GM12892 (cell line): Measurements from ENCODE around the gene MTCH1. TPM values are rescaled to one million over a fixed set of nuclear protein-coding genes. Genes with fewer than 3 reads are reported as not detected.

ENCODE experiments used
- DNase-seq: peaks from one replicate; pipeline ENCODE4 v3.0.0; 2011; ENCODE audit not compliant: insufficient read length
- FAIRE-seq: peaks from 2 replicates; lab custom pipeline; 2011; peaks lifted over from hg19 to GRCh38; lab: Jason Lieb, UNC
- POLR2A ChIP-seq: IDR thresholded peaks from 2 replicates; pipeline ENCODE4 v1.6.1; 2011; ENCODE audit warnings: low read depth, low read length, control low read depth
- POLR2AphosphoS5 ChIP-seq: IDR thresholded peaks from 2 replicates; pipeline ENCODE4 v1.6.1; 2011; ENCODE audit warnings: low read depth, low read length, control low read depth
- TAF1 ChIP-seq: IDR thresholded peaks from 2 replicates; pipeline ENCODE4 v1.6.1; 2011; ENCODE audit warnings: low read depth, mild to moderate bottlenecking, control low read depth, low read length, borderline replicate concordance
- polyA plus RNA-seq: library from polyadenylated mRNA; unstranded; fragments of >200 nt; gene quantifications from one replicate; pipeline ENCODE4 v1.2.1, GENCODE V29; 2012; ENCODE audit warnings: missing spikeins, inconsistent platforms; ENCODE audit not compliant: missing spikeins

The MTCH1 gene, protein sequence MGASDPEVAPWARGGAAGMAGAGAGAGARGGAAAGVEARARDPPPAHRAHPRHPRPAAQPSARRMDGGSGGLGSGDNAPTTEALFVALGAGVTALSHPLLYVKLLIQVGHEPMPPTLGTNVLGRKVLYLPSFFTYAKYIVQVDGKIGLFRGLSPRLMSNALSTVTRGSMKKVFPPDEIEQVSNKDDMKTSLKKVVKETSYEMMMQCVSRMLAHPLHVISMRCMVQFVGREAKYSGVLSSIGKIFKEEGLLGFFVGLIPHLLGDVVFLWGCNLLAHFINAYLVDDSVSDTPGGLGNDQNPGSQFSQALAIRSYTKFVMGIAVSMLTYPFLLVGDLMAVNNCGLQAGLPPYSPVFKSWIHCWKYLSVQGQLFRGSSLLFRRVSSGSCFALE
- polyA plus RNA-seq = 75.2 TPM

DNA sequence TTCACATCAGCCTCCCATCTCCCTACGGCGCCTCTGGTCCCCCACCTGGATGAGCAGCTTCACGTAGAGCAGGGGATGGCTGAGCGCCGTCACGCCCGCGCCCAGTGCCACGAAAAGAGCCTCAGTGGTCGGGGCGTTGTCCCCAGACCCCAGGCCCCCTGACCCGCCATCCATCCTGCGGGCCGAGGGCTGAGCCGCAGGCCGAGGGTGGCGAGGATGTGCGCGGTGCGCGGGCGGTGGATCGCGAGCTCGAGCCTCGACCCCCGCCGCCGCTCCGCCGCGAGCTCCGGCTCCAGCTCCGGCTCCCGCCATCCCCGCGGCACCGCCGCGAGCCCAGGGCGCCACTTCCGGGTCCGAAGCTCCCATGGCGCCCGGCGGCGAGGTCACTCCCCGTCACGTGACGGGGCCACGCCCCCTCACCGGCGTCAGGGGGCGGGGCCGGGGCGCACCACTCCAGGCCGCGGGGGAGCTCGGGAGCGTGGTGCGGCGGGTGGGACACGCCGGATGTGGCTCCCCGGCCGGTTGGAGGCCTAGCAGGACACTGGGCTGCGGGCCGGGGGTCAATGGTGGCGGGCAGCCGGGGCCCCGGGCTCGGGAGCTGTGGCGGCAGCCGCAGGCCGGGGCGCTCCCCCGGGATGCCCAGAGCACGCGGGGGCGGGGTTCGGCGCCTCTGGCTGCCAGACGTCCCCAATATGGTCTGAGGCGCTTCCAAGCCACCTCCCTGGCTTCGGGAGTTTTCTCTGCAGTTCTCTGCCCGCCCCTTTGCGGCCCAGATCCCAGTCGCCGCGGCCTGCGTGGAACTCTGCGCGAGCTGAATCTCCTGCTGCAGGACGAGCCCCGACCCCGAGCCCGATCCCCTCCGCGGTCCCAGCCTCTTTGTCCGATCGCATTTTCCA, at the start of gene MTCH1:
TSS of gene MTCH1 (minus strand) at position 389 of the 896 bp plus-strand sequence. CDS start at position 366, 23 bp downstream.
- DNase-seq (peak; percentile 96), FAIRE-seq (peak; percentile 98)
- TF ChIP-seq TAF1 = peak; percentile 90
- peak; percentile 96 for TF ChIP-seq POLR2A
- TF ChIP-seq POLR2AphosphoS5 = peak; percentile 92

DNA sequence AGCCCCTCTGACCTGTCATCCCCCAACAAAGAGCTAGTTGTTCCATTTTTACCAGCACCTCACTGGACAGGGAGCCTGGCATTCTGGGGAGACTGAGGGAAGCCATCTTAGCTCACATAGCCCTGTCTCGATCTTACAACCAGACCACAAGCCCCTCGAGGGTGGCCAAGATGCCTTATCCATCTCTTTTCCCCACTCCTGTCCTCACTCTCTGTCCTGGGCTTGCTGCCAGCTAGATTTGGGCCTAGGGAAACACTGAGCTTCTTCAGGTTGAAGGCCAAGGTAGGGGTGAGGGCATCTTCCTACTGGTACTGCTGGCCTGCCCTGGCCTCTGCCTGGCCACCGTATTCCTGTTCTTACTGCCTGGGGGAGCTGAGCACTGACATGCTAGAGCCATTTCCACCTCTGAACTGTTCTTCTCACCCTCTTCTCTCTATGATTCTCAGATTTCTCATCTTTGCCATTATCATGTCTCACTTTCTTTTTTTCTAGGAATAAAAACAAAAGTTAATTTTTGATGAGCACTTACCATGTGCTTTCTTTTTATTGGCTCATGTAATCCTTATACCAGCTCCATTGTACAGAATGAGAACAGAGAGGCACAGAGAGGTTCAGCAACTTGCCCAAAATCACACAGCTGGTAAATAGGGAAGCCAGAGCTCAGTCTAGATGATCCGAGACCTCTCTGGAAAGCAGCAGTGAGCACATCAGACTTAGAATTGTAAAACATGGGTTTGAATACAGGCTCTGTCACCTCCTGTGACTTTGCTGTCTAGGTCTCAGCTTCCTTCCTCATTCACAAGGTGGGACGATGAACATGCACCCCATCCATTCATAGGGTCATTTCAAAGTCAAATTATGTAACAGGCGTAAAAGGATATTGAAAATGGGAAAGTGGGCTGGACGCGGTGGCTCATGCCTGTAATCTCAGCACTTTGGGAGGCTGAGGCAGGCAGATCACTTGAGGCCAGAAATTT, 48.1 kb upstream of the MTCH1 start:
- FAIRE-seq (no peak), DNase-seq (no peak)
- TF ChIP-seq POLR2AphosphoS5 (no peak), POLR2A (no peak), TAF1 (no peak)

DNA sequence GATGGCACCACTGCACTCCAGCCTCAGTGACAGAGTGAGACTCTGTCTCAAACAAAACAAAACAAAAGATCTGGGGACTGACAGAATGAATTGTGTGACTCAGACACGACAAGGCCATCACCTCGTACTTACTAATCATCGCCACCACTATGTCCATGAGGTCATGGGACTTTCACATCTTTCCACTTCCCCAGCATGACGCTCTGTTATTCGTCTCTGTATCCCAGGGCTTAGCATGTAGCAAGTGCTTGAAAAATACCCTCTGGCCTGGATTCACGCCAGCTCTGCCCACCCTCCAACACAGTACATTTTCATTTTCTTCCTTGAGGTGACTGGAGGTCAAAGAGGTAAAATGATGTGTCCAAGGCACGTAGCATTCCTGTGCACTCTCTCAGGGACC, 47.3 kb upstream of the MTCH1 start:
- no peak for DNase-seq
- no peak for FAIRE-seq
- no peak for TF ChIP-seq TAF1
- TF ChIP-seq POLR2A = no peak
- TF ChIP-seq POLR2AphosphoS5 = no peak

DNA sequence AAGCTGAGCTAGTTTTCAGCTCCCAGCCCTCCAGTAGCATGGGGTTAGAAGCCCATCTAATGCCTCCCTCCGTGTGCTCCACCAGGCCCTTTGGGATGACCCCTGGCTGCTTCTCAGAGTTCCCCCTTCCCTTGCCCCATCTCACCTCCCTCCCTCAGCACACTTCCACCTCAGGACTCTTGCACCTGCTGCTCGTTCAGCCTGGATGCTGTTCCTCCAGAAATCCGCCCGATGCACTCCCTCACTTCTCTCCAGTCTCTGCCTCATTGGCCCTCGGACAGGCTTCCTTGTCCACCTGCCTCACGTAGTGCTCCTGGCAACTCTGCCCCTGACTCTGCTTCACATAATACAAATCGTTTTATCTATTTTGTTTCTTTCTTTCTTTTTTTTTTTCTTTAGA, 46.2 kb upstream of the MTCH1 start:
- TF ChIP-seq POLR2A = no peak
- no peak for TF ChIP-seq POLR2AphosphoS5
- TF ChIP-seq TAF1 = no peak
- FAIRE-seq (no peak), DNase-seq (no peak)

DNA sequence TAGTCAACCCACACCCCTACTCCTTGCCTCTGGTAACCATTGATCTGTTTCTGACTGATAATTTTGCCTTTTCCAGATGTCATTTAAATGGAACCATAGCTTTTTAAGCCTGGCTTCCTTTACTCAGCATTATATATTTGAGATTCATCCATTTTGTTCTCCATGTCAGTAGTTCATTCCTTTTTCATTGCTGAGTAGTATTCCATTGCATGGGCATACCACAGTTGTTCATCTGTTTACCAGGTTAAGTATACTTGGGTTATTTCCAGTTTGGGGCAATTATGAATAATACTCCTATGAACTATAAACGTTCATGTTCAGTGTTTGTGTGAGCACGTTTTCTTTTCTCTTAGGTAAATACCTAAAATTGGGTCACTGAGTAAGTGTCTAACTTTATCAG, 44.6 kb upstream of the MTCH1 start:
- no peak for DNase-seq
- no peak for FAIRE-seq
- no peak for TF ChIP-seq POLR2AphosphoS5
- no peak for TF ChIP-seq POLR2A
- TF ChIP-seq TAF1 = no peak

DNA sequence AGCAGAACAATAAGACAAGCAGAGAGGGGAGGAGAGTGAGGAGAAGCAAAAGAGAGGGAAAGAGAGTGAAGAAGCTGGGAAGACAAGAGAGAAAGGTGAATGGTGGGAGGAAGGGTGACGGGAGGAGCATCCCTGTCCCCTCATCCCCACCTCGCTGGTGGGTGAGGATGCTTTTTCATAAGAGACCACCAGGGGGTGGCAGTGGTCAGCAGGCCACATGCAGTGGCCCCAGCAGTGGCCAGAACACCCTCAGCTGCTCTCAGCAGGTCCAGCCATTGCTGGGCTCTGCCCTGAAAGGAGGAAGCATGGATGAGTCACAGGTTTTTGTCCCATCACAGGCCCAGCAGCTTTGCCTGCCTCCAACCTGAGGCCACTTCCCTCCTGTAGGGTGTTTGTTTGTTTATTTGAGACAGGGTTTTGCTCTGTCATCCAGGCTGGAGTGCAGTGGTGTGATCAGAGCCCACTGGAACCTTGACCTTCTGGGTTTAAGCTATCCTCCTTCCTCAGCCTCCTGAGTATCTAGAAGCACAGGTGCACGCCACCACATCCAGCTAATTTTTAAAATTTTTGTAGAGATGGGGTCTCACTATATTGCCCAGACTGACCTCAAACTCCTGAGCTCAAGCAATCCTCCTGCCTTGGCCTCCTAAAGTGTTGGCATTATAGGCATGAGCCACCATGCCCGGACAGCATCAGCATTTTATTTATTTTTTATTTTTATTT, 43.4 kb upstream of the MTCH1 start:
- DNase-seq = no peak
- TF ChIP-seq POLR2AphosphoS5 = no peak
- no peak for TF ChIP-seq POLR2A
- no peak for TF ChIP-seq TAF1
- FAIRE-seq = no peak

DNA sequence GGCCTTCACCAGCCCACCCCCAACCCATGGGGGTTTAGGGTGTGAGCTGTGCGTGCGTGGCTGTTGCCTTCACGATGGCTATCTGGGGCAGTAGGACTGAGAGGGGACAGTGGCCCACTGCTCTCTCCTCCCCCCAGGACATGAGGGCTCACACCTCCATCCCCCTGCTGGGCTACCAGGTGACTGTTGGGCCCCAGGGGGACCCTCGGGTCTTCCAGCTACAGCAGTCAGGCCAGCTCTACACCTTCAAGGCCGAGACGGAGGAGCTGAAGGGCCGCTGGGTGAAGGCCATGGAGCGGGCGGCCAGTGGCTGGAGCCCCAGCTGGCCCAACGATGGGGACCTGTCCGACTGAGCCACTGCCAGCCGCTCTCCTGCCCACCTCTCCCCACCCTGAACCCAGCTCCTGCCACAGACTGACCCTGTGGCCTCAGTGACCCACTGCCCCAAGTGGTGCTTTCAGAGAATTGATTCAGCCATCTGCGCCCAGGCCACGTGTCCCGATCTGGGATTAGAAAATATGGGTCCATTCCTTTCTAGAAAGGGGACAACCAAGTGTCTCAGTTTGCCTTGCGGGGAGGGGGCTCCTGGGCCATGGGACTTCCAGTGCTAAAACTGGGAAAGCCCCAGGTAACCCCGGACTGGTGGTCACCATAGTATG, 41.9 kb upstream of the MTCH1 start:
- DNase-seq = no peak
- TF ChIP-seq POLR2A (no peak), POLR2AphosphoS5 (no peak), TAF1 (no peak)
- no peak for FAIRE-seq

DNA sequence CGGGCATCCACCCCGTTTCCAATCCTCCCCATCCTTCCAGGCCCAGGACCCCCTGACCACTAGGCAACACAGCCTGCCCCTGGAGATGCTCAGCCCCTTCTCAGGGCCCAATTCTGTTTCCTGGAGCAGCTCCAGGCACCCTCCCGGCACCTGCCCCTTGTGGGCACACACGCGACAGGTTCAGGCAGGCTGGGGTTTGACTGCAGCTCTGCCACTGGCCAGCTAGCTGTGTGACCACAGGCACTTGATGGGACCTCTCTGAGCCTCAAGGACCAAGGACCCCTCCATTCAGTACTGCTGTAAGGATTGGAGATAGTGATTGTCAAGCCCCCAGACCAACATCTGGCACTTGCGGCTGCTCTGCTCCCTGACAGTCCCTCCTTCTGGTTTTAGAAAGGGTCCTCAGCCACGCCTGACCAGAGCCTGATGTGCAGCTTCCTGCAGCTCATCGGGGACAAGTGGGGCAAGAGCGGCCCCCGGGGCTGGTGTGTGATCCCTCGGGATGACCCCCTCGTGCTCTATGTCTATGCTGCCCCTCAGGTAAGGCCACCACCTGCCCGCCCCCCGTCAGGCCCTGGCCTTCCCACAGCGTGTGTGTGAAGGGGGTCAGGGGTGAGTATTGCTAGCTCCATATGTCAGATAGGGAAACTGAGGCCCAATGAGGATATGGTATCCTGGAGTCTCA, 41.2 kb upstream of the MTCH1 start:
- FAIRE-seq = no peak
- TF ChIP-seq POLR2A (no peak), POLR2AphosphoS5 (no peak), TAF1 (no peak)
- no peak for DNase-seq

DNA sequence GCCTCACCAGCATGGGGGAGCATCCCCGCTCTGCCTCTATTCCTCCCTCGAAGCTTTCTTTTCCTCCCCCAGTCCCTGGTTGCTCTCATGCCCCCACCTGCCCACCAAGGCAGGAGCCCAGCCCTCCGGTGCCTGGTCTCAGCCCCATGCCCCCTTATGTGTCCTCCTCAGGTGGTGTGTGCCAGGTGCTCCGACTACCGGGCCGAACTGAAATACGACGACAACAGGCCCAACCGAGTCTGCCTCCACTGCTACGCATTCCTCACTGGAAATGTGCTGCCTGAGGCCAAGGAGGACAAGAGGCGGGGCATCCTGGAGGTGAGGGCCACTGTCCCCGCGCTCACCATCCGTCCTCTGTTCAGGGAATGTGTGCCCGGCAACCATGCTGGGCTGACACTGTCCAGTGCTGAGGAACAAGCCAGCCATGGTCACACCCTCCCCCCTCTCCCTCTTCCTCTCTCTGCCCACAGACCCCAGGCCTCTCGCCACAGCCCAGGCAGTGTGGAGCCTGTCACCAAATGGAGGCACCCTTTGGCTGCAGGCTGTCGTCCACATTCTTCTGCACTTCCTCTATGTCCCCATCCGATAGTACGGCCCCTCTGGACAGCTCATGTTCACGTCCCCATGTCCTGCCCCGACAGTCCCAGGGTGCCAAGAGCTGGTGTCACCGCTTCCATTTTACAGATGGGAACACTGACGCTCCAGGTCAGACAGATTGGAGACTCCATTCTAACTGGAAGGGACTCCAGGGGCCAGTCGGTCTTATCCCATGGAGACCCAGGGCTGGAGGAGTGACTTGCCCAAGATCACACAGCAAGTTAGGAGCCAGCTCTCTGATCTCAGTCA, 39.8 kb upstream of the MTCH1 start:
- no peak for FAIRE-seq
- TF ChIP-seq POLR2AphosphoS5 (no peak), TAF1 (no peak), POLR2A (no peak)
- no peak for DNase-seq
